NCI-H69 (cell line): Measurements from ENCODE around the gene PHTF2.
"Not testable (repeated sequence)": the region's sequence is repeated elsewhere in the genome, so short reads cannot be mapped to it uniquely, and the experiment has no call there.

Experiments used
- DNase-seq: peaks from one replicate; lab custom pipeline; 2025; lab: John Stamatoyannopoulos, UW

Gene PHTF2

GRCh38 chr7:77830649-77831355, 32.2 kb downstream of the PHTF2 start:
- DNase-seq = peak; percentile 86

GRCh38 chr7:77831481-77831880, 32.9 kb downstream of the PHTF2 start:
- DNase-seq = no peak

GRCh38 chr7:77831953-77832352, 33.4 kb downstream of the PHTF2 start:
- DNase-seq = no peak

- no peak for DNase-seq
Observed at GRCh38 chr7:77833136-77833535, 34.6 kb downstream of the PHTF2 start.

- not testable (repeated sequence) for DNase-seq
Observed at GRCh38 chr7:77836425-77836824, 37.9 kb downstream of the PHTF2 start.

- DNase-seq = peak; percentile 33
Observed at GRCh38 chr7:77837275-77837674, 38.7 kb downstream of the PHTF2 start.

GRCh38 chr7:77837966-77838365, 39.4 kb downstream of the PHTF2 start:
- peak; percentile 54 for DNase-seq

- peak; percentile 85 for DNase-seq
Observed at GRCh38 chr7:77838929-77839491, 40.4 kb downstream of the PHTF2 start.

- peak; percentile 33 for DNase-seq
Observed at GRCh38 chr7:77839919-77840318, 41.3 kb downstream of the PHTF2 start.

GRCh38 chr7:77843194-77843593, 44.6 kb downstream of the PHTF2 start:
- no peak for DNase-seq

GRCh38 chr7:77846317-77847092, 47.9 kb downstream of the PHTF2 start:
- no peak for DNase-seq

DNA sequence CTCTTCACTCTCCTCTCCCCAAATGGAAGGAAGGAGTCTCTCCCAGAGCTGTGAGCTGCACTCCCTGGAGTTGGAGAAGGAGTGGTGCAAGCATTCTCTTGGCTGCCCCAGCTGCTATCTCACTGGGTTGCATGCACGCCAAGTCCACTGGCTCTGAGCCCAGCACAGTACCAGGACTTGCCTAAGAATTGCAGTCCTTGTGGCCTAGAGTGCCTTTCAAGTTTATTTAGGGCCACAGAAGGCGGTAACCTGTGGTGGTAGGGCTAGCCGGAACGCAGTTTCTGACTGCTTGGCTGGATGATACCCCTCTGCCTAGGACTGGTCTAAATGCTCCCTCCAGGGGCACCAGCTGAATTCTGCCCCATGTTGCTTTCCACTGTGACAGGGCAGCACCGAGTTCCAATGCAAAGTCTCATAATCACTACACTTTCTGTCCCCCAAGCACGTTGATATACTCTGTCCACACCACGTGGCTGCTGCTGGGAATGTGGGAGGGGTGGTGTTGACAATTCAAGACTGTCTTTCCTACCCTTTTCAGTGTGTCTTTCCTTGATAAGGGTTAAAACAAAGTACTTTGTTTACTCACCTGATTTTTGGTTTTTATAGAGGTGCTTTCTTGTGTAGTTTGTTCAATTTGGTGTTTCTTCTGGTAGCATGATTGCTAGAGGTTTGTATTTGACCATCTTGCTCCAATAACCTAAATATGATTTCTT, 57.0 kb downstream of the PHTF2 start:
- peak; percentile 37 for DNase-seq

DNA sequence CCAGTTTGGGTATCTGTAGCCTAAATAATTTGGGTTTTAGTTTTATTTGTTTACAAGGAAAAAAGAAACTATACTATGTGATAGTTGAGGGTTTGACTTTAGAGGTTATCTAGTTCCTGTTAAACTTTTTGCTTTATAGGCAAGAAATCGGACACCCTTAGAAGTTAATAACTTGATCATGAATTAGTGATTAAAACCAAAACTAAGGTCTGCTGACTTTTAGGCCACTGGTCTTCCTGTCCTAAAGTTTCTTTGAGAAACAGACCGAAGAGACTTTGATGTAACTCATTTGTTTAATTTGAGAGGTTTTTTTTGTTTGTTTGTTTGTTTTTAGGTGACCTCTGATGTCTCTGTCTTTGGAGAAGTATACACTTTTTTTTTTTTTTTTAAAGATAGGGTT, 59.7 kb downstream of the PHTF2 start:
- DNase-seq = no peak

- DNase-seq = no peak
Observed at GRCh38 chr7:77859343-77859742, 60.8 kb downstream of the PHTF2 start.

GRCh38 chr7:77862691-77863090, 64.1 kb downstream of the PHTF2 start:
- peak; percentile 98 for DNase-seq

DNA sequence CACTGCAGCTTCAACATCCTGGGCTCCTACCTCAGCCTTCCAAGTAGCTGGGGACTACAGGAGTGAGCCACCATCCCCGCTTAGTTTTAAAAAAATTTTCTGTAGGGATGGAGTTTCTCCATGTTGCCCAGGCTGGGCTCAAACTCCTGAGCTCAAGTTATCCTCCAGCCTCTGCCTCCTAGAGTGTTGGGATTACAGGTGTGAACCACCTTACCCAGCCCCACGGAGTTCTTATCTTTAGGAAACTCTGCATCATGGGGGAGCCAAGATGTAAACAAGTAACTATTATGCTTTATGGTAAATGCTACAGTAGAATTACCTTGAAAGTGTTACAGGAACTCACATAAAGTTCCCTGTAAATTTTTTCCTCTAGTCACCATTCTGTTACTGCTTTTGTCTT, 65.3 kb downstream of the PHTF2 start:
- peak; percentile 34 for DNase-seq

DNA sequence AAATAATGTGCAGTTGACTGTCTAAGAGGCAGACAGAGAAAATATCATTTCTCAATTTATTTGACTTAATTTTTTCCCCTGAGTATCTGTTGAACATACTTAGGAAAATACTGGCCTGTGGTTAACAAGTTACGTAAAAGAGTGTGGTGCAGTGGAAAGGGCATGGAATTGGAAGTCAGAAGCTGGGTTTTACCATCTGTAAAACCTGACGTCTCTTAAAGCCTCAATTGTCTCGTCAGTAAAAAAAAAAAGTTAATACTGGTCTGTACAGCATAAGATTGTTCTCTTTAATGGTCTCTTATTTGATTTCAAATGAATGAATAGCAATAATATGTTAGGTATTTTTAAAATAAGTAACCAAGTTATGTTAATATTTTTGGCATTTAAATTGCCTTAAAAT, 67.8 kb downstream of the PHTF2 start:
- DNase-seq = no peak

DNA sequence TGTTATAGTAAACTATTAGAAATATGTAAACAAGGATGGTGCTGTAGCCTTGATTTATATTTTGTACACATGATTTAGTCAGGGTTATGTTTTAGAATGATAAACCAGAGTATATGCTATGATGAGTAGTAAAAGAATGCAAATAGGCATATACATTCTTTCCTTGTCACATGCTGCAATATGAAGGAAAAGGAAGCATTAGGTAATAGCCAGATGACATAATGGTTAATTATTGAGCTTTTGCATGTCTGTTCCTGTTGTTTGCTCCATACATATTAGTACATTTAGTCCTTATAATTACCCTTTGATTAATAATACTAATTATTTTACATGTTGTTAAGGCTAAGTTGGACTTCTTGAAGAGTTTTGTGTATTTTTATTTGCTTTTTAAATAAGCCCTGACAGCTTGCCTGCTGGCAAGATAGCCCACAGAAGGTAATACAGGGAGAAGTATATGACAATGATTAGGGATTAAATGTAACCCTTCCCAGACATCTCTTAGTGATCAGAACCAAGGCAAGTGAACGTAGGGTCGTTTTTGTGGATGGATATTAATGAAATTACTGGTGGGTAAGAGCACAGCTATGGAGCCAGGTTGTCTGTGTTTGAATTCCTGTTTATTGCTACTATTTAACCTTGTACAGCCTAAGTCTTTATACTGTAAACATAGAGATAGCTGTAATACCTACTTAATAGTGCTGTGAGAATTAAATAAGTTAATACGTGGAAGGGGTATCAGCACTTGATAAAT, 68.4 kb downstream of the PHTF2 start:
- DNase-seq = peak; percentile 68

- no peak for DNase-seq
Observed at GRCh38 chr7:77867537-77867865, 68.9 kb downstream of the PHTF2 start.

- not testable (repeated sequence) for DNase-seq
Observed at GRCh38 chr7:77872256-77872655, 73.7 kb downstream of the PHTF2 start.

DNA sequence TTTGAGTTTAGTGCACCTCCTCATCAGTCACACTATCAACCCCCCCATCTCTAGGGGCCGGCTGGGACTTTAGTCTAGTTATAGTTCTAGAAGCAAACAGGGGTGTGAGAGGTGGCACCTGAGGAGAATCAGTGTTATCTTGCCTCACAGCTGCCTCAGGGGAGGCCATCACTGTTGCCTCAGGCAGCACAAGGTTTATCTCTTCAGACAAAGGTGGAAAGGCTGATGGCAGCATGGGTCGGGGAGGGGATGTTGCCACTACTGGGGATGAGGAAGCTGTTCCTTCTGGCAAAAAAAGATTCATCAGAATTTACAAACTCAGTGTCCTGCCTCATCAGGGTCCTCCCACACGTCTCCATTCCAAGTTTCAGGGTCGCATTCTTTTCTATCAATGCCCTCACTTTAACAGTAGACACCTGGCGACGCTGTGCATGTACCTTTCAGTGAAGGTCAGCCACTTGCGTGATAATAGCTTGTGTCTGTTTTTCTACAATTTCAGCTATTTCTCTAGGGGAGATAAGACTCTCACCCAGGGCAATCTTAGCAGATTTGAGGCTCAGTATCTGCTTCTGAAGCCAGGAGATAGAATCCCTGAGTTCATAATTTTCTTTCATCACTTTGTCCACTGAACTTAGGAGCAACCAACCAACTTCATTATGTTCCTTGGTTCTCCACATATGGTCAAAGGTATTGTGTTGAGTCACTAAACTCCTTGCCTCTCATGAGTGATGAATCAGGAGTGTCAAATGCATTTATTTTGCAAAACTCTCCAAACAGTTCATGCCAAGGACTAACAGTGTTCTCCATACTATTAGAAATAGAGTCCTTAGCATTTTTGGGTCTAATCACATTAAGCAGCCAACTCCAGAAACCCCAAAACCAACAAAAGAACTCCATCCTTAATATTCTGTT, 75.1 kb downstream of the PHTF2 start:
- DNase-seq = not testable (repeated sequence)
